HepG2 (cell line): ENCODE measurements around the gene SLC25A51. TPM values are rescaled to one million over a fixed set of nuclear protein-coding genes. Genes with fewer than 3 reads are reported as not detected.

ENCODE experiments used
- AHR ChIP-seq: IDR thresholded peaks from 2 replicates; pipeline ENCODE4 v1.6.1; 2018; ENCODE audit warnings: missing genetic modification reagents, missing compliant biosample characterization
- EP300 ChIP-seq, 3 experiments: sonication (generic) in 1 of 3; formaldehyde crosslinking in 1 of 3; IDR thresholded peaks; 2 replicates each; pipeline versions ENCODE4 v1.5.1 to v1.6.1; 2011 to 2020; ENCODE audit warnings: low read depth in 2 of 3, low read length in 2 of 3, borderline replicate concordance in 1 of 3, improper control_type of control experiment in 1 of 3, mild to moderate bottlenecking in 1 of 3, missing genetic modification reagents in 1 of 3, moderate library complexity in 1 of 3
- HBP1 ChIP-seq: IDR thresholded peaks from 2 replicates; pipeline ENCODE4 v1.6.1; 2016; ENCODE audit warnings: low read depth, control low read depth
- IKZF4 ChIP-seq: sonication (generic); formaldehyde crosslinking; IDR thresholded peaks from 2 replicates; pipeline ENCODE4 v1.5.1; 2020; ENCODE audit warnings: borderline replicate concordance, mild to moderate bottlenecking, low read depth, missing genetic modification reagents; ENCODE audit errors: not compliant biosample characterization
- JUNB ChIP-seq: sonication (generic); formaldehyde crosslinking; IDR thresholded peaks from 2 replicates; pipeline ENCODE4 v1.8.0; 2022; ENCODE audit warnings: missing genetic modification reagents, mild to moderate bottlenecking, borderline replicate concordance
- MAFG ChIP-seq: sonication (generic); formaldehyde crosslinking; IDR thresholded peaks from 2 replicates; pipeline ENCODE4 v1.5.1; 2020; ENCODE audit warnings: mild to moderate bottlenecking, missing genetic modification reagents
- MAZ ChIP-seq, 2 experiments: sonication (generic) in 1 of 2; formaldehyde crosslinking in 1 of 2; IDR thresholded peaks; 2 replicates each; pipeline versions ENCODE4 v1.5.0 to v1.6.1; 2012 to 2020; ENCODE audit warnings: low read depth in 2 of 2, mild to moderate bottlenecking in 2 of 2, borderline replicate concordance in 1 of 2, improper control_type of control experiment in 1 of 2, low read length in 1 of 2, missing genetic modification reagents in 1 of 2, moderate library complexity in 1 of 2
- RFXAP ChIP-seq: sonication (generic); formaldehyde crosslinking; IDR thresholded peaks from 2 replicates; pipeline ENCODE4 v1.4.0; 2020; ENCODE audit warnings: missing genetic modification reagents, borderline replicate concordance
- U2AF2 ChIP-seq: fragments of 200-400 bp; formaldehyde crosslinking; IDR thresholded peaks from 2 replicates; pipeline ENCODE4 v1.6.1; 2017; ENCODE audit warnings: low read depth, mild to moderate bottlenecking, low read length
- ZNF432 ChIP-seq: sonication (generic); formaldehyde crosslinking; IDR thresholded peaks from 2 replicates; pipeline ENCODE4 v1.5.0; 2020; ENCODE audit warnings: missing genetic modification reagents, mild to moderate bottlenecking, borderline replicate concordance
- polyA plus RNA-seq, 8 experiments: library from polyadenylated mRNA; depleted of rRNA in 3 of 8; stranded (reverse) in 7 of 8; unstranded in 1 of 8; fragments of >200 nt; fragmentation: Illumina TruSeq in 4 of 8; extraction: Trizol in 4 of 8; gene quantifications; 2 replicates each; pipeline versions ENCODE4 v1.2.1 to v1.2.3, GENCODE V29; 2011 to 2016; ENCODE audit warnings: low read depth in 4 of 8, missing spikeins in 1 of 8, mixed read lengths in 1 of 8; ENCODE audit not compliant: insufficient read depth in 1 of 8
- total RNA-seq, 5 experiments: library from RNA; depleted of rRNA; stranded (reverse); fragments of >200 nt; fragmentation: Illumina TruSeq; extraction: Trizol; gene quantifications; 2 replicates each; pipeline ENCODE4 v1.2.3, GENCODE V29; 2016; ENCODE audit warnings: low read depth in 1 of 5
- TF ChIP-seq, protein P1 (sequence below), 2 experiments: sonication (generic) in 1 of 2; formaldehyde crosslinking in 1 of 2; IDR thresholded peaks; 2 replicates each; pipeline versions ENCODE4 v1.4.0 to v1.6.1; 2016 to 2020; ENCODE audit warnings: borderline replicate concordance in 1 of 2, low read depth in 1 of 2, mild to moderate bottlenecking in 1 of 2, missing genetic modification reagents in 1 of 2
- TF ChIP-seq, protein P2 (sequence below): sonication (generic); formaldehyde crosslinking; IDR thresholded peaks from 2 replicates; pipeline ENCODE4 v1.4.0; 2020; ENCODE audit warnings: missing genetic modification reagents, borderline replicate concordance
- TF ChIP-seq, protein P3 (sequence below): sonication (generic); formaldehyde crosslinking; IDR thresholded peaks from 2 replicates; pipeline ENCODE4 v1.4.0; 2020; ENCODE audit warnings: missing genetic modification reagents, borderline replicate concordance

Gene SLC25A51
- total and polyA plus RNA-seq, 2 of the 13 experiments (the other 11 are each of a cell fraction or from before 2014, with no cell fraction given): 14.6 to 37.7 TPM

GRCh38 chr9:37903647-37904444, at the start of gene SLC25A51 (continued):
- TF ChIP-seq, protein P1, sequence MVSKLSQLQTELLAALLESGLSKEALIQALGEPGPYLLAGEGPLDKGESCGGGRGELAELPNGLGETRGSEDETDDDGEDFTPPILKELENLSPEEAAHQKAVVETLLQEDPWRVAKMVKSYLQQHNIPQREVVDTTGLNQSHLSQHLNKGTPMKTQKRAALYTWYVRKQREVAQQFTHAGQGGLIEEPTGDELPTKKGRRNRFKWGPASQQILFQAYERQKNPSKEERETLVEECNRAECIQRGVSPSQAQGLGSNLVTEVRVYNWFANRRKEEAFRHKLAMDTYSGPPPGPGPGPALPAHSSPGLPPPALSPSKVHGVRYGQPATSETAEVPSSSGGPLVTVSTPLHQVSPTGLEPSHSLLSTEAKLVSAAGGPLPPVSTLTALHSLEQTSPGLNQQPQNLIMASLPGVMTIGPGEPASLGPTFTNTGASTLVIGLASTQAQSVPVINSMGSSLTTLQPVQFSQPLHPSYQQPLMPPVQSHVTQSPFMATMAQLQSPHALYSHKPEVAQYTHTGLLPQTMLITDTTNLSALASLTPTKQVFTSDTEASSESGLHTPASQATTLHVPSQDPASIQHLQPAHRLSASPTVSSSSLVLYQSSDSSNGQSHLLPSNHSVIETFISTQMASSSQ (IDR thresholded peaks at IDR 0.05; ENCODE audit: low read depth): no peak
- TF ChIP-seq, protein P1 (CRISPR knock-in tag; IDR thresholded peaks at IDR 0.05; ENCODE audit: borderline replicate concordance): peak; percentile 75; the same call in 1 of the 2 replicates
- peak in 1 of 2 experiments; percentile 28; a peak in 1 of 4 replicates for TF ChIP-seq EP300 (IDR thresholded peaks at IDR 0.05; ENCODE audit: low read depth in 2 of 2, low read length in 2 of 2)
- TF ChIP-seq EP300 (CRISPR knock-in tag; IDR thresholded peaks at IDR 0.05; ENCODE audit: borderline replicate concordance): peak; percentile 69
- peak; percentile 47 for TF ChIP-seq IKZF4 (CRISPR knock-in tag)
- no peak for TF ChIP-seq ZNF432 (CRISPR knock-in tag)
- TF ChIP-seq, protein P2, sequence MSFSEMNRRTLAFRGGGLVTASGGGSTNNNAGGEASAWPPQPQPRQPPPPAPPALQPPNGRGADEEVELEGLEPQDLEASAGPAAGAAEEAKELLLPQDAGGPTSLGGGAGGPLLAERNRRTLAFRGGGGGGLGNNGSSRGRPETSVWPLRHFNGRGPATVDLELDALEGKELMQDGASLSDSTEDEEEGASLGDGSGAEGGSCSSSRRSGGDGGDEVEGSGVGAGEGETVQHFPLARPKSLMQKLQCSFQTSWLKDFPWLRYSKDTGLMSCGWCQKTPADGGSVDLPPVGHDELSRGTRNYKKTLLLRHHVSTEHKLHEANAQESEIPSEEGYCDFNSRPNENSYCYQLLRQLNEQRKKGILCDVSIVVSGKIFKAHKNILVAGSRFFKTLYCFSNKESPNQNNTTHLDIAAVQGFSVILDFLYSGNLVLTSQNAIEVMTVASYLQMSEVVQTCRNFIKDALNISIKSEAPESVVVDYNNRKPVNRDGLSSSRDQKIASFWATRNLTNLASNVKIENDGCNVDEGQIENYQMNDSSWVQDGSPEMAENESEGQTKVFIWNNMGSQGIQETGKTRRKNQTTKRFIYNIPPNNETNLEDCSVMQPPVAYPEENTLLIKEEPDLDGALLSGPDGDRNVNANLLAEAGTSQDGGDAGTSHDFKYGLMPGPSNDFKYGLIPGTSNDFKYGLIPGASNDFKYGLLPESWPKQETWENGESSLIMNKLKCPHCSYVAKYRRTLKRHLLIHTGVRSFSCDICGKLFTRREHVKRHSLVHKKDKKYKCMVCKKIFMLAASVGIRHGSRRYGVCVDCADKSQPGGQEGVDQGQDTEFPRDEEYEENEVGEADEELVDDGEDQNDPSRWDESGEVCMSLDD (CRISPR knock-in tag): peak; percentile 84; the same call in 1 of the 2 replicates
- no peak for TF ChIP-seq MAFG
- peak; percentile 82; the same call in 1 of the 2 replicates for TF ChIP-seq RFXAP (CRISPR knock-in tag)
- no peak for TF ChIP-seq JUNB (CRISPR knock-in tag)
- TF ChIP-seq U2AF2: 0 out of 2 replicates have a peak, but pooled peaks have one; percentile 25
- peak; percentile 69; the same call in 1 of the 2 replicates for TF ChIP-seq AHR (CRISPR knock-in tag)
- TF ChIP-seq, protein P3, sequence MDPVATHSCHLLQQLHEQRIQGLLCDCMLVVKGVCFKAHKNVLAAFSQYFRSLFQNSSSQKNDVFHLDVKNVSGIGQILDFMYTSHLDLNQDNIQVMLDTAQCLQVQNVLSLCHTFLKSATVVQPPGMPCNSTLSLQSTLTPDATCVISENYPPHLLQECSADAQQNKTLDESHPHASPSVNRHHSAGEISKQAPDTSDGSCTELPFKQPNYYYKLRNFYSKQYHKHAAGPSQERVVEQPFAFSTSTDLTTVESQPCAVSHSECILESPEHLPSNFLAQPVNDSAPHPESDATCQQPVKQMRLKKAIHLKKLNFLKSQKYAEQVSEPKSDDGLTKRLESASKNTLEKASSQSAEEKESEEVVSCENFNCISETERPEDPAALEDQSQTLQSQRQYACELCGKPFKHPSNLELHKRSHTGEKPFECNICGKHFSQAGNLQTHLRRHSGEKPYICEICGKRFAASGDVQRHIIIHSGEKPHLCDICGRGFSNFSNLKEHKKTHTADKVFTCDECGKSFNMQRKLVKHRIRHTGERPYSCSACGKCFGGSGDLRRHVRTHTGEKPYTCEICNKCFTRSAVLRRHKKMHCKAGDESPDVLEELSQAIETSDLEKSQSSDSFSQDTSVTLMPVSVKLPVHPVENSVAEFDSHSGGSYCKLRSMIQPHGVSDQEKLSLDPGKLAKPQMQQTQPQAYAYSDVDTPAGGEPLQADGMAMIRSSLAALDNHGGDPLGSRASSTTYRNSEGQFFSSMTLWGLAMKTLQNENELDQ (CRISPR knock-in tag): 0 out of 2 replicates have a peak, but pooled peaks have one; percentile 28
- peak; percentile 43; the same call in 1 of the 2 replicates for TF ChIP-seq MAZ (IDR thresholded peaks at IDR 0.05; ENCODE audit: borderline replicate concordance, low read depth, low read length)
- peak; percentile 91; the same call in 1 of the 2 replicates for TF ChIP-seq MAZ (CRISPR knock-in tag; IDR thresholded peaks at IDR 0.05; ENCODE audit: low read depth)
- TF ChIP-seq HBP1 (CRISPR knock-in tag): peak; percentile 86; the same call in 1 of the 2 replicates
